ENCODE data around the gene ASAH2. TPM values are rescaled to one million over a fixed set of nuclear protein-coding genes. Genes with fewer than 3 reads are reported as not detected.

ASAH2 gene
- total RNA-seq, 1 experiment from 2014 or later: 7.4 TPM

DNA sequence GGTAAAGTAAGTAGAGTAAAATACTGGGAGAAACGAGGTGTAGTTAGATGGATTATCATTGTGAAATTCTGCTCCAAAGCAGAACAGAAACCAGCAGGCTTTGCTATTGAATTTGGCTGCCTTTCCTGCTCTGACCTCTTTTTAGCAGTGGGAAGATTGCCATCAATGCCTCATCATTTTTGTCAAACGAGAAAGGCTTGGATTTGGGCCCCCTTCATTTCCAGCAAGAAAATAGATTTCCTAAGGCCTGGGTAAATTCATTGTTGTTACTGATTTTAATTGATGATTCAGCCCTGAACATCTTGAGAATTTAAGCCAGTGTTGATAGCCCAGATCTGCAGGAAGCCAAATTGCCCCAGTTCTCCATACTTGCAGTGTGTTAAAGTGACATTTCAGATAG is 35.2 kb upstream of the ASAH2 start:
- intact Hi-C loops (cut with micrococcal nuclease): no loop called here
- no peaks in the 10 kb centered on the region for H3K36me3 Mint-ChIP-seq (ENCODE audit: insufficient read depth, unreplicated experiment)
- no peak for DNase-seq (ENCODE audit: unreplicated experiment)
- ChIA-PET POLR2A (no interaction called here), CTCF (no interaction called here)
- H3K27ac Mint-ChIP-seq (ENCODE audit: low read depth, unreplicated experiment): no peak overlapping the region
- H3K4me3 Mint-ChIP-seq (ENCODE audit: unreplicated experiment): no peak overlapping the region
- no peaks in the 10 kb centered on the region for H3K27me3 Mint-ChIP-seq (ENCODE audit: insufficient read depth, unreplicated experiment)
- BruUV-seq (replicated peaks): no TSS peak
- H3K9me3 Mint-ChIP-seq (ENCODE audit: unreplicated experiment): no peaks in the 10 kb centered on the region
- no peaks in the 10 kb centered on the region for H3K4me1 Mint-ChIP-seq (ENCODE audit: insufficient read depth, unreplicated experiment)
- TF ChIP-seq, protein P1, sequence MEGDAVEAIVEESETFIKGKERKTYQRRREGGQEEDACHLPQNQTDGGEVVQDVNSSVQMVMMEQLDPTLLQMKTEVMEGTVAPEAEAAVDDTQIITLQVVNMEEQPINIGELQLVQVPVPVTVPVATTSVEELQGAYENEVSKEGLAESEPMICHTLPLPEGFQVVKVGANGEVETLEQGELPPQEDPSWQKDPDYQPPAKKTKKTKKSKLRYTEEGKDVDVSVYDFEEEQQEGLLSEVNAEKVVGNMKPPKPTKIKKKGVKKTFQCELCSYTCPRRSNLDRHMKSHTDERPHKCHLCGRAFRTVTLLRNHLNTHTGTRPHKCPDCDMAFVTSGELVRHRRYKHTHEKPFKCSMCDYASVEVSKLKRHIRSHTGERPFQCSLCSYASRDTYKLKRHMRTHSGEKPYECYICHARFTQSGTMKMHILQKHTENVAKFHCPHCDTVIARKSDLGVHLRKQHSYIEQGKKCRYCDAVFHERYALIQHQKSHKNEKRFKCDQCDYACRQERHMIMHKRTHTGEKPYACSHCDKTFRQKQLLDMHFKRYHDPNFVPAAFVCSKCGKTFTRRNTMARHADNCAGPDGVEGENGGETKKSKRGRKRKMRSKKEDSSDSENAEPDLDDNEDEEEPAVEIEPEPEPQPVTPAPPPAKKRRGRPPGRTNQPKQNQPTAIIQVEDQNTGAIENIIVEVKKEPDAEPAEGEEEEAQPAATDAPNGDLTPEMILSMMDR (IDR thresholded peaks at IDR 0.05; ENCODE audit: unreplicated experiment): no peak

DNA sequence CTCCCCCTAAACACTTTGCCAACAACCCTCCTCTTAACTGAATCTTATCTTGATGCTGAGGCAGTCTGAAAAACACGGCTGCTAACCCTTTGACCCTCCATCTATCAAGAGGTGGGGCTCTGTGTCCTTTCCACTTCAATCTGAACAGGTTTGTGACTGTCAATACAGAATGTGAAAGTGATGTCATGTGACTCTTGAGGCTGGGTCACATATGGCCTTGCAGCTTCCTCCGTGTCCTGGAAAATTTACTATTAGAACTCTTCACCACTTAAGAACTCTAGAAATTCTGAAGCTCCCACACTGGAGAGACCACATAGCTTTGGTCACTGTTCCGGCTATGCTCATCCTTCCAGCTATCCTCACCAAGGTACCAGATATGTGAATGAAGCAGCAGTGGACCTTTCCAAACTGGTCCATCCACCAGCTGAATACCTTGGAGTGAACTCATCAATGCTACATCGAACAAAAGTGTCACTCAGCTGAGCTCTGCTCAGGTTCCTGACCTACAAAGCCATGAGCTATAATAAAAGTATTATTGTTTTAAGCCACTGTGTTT is 30.7 kb upstream of the ASAH2 start:
- BruUV-seq (replicated peaks): no TSS peak
- H3K4me3 Mint-ChIP-seq (ENCODE audit: unreplicated experiment): no peak overlapping the region
- no peaks in the 10 kb centered on the region for H3K36me3 Mint-ChIP-seq (ENCODE audit: insufficient read depth, unreplicated experiment)
- H3K27ac Mint-ChIP-seq (ENCODE audit: low read depth, unreplicated experiment): no peak overlapping the region
- H3K27me3 Mint-ChIP-seq (ENCODE audit: insufficient read depth, unreplicated experiment): no peaks in the 10 kb centered on the region
- DNase-seq (ENCODE audit: unreplicated experiment): no peak
- ChIA-PET CTCF (no interaction called here), POLR2A (no interaction called here)
- H3K4me1 Mint-ChIP-seq (ENCODE audit: insufficient read depth, unreplicated experiment): no peaks in the 10 kb centered on the region
- no peaks in the 10 kb centered on the region for H3K9me3 Mint-ChIP-seq (ENCODE audit: unreplicated experiment)
- intact Hi-C loops (cut with micrococcal nuclease): no loop called here
- TF ChIP-seq, protein P1 (IDR thresholded peaks at IDR 0.05; ENCODE audit: unreplicated experiment): no peak

DNA sequence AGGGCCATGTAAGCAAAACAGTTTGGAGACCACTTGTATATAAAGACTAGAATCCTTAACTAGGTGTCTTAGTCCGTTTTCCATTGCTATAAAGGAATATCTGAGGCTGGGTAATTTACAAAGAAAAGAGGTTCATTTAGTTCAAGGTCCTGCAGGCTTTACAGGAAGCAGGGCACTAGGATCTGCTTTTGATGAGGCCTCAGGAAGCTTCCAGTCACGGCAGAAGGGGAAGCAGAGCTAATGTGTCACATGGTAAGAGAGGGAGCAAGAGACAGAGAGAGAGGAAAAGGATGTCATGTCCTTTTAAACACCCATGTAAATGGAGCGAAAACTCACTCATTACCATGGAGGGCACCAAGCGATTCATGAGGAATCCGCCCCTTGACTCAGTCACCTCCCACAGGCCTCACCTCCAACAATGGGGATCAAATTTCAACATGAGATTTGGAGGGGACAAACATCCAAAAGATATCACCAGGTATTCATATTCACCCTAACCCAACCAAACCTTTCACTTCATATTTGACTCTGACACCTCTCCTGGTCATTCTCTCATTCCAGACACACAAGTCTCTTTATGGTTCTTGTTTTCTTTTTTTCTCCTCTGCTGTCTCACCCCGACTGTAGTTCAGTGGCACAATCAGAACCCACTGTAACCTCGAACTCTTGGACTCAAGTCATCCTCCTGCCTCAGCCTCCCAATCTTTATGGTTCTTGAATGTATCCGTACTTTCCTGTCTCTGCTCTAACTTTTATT is 30.1 kb upstream of the ASAH2 start:
- H3K27me3 Mint-ChIP-seq (ENCODE audit: insufficient read depth, unreplicated experiment): no peaks in the 10 kb centered on the region
- POLR2A ChIA-PET: no interaction called here
- no peaks in the 10 kb centered on the region for H3K9me3 Mint-ChIP-seq (ENCODE audit: unreplicated experiment)
- TF ChIP-seq, protein P1 (IDR thresholded peaks at IDR 0.05; ENCODE audit: unreplicated experiment): no peak
- CTCF ChIA-PET: no interaction called here
- H3K4me1 Mint-ChIP-seq (ENCODE audit: insufficient read depth, unreplicated experiment): no peaks in the 10 kb centered on the region
- no peak overlapping the region for H3K27ac Mint-ChIP-seq (ENCODE audit: low read depth, unreplicated experiment)
- no peaks in the 10 kb centered on the region for H3K36me3 Mint-ChIP-seq (ENCODE audit: insufficient read depth, unreplicated experiment)
- intact Hi-C loops (cut with micrococcal nuclease): no loop called here
- BruUV-seq (replicated peaks): no TSS peak
- H3K4me3 Mint-ChIP-seq (ENCODE audit: unreplicated experiment): no peak overlapping the region
- no peak for DNase-seq (ENCODE audit: unreplicated experiment)

DNA sequence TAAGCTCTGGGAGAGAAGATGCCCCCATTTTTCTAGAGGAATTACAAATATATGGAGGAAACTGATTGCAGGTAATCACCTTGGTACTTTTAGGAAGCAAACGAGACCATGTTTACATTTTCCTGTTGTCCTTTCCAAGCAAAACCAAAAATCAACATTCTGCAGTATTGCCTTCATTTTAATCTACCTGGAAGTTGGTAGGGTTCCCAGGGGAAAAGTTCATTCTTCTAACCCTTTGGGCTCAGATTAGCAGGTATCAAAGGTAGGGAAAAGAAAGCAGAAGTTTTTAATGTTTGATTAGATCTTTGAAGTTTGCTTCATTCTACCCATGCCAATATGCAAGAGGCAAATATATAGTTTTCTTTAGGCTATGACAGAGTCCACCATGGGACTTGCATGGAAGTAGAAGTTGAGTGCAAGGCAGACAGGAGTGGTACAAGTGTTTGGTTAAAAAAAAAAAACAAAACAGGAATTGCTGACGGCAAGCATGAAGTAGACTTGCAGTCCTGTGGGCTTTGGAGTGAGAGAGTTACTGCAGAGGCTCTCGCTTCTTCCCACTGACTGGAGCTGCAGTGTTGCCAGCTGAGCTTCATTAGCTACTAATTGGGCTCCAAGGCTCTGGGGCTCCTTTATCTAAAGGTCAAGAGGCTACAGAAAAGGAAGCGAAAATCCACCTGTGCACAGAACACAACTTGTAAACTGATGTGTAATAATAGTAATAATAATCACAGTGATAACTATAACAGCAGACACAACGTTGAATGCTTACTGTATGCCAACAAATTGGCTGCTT is 28.9 kb upstream of the ASAH2 start:
- no peaks in the 10 kb centered on the region for H3K9me3 Mint-ChIP-seq (ENCODE audit: unreplicated experiment)
- TF ChIP-seq, protein P1 (IDR thresholded peaks at IDR 0.05; ENCODE audit: unreplicated experiment): no peak
- no peak overlapping the region for H3K4me3 Mint-ChIP-seq (ENCODE audit: unreplicated experiment)
- DNase-seq (ENCODE audit: unreplicated experiment): no peak
- intact Hi-C loops (cut with micrococcal nuclease): no loop called here
- no TSS peak for BruUV-seq (replicated peaks)
- no peak overlapping the region for H3K27ac Mint-ChIP-seq (ENCODE audit: low read depth, unreplicated experiment)
- H3K36me3 Mint-ChIP-seq (ENCODE audit: insufficient read depth, unreplicated experiment): no peaks in the 10 kb centered on the region
- ChIA-PET POLR2A (no interaction called here), CTCF (interaction anchor here (0.6 kb wide), 1 partner anchor 21 kb away, joined by 3 read pairs; no protein-coding TSS in a partner anchor)
- H3K27me3 Mint-ChIP-seq (ENCODE audit: insufficient read depth, unreplicated experiment): no peaks in the 10 kb centered on the region
- no peaks in the 10 kb centered on the region for H3K4me1 Mint-ChIP-seq (ENCODE audit: insufficient read depth, unreplicated experiment)
